Measurements from ENCODE around the gene DOP1A.

DOP1A gene

DNA sequence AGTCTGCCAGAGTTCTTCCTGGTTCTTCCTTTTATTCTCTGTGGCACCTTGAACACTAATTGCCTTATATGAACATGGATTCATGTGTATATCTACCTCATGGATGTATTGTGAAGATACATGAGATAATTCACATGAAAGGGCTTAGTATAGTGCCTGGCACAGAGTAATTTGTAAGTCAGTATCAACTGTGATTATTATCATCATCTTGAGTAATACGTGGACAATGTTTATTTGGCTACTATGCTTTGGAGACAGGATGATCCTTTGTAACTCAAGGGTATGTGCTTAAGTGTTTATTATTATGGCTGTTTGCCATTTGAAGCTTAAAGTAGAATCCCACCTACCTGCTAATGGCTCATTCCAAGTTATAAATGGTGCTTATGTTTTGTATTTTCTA, 16.0 kb downstream of the DOP1A start:
- no peak for DNase-seq

GRCh38 chr6:83086751-83087150, 19.3 kb downstream of the DOP1A start:
- no peak for DNase-seq

- no peak for DNase-seq
These were observed 25.4 kb downstream of the DOP1A start for GRCh38 chr6:83092756-83093399.

DNA sequence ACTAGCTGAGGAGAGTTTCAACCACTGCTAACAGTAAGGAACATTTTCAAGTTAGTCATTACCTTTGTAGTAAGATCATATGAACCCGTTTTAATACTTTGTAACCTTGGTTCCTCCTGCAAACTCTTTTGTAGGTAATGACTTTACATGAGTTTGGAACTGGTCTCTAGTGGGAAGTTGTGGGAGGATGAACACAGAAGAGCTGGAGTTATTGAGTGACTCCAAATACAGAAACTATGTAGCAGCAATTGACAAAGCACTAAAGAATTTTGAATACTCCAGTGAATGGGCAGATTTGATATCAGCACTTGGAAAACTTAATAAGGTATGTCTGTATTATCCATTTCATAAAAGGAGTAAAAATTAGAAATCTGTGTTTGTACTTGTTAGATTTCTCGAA, 29.3 kb downstream of the DOP1A start:
- DNase-seq: no peak

DNA sequence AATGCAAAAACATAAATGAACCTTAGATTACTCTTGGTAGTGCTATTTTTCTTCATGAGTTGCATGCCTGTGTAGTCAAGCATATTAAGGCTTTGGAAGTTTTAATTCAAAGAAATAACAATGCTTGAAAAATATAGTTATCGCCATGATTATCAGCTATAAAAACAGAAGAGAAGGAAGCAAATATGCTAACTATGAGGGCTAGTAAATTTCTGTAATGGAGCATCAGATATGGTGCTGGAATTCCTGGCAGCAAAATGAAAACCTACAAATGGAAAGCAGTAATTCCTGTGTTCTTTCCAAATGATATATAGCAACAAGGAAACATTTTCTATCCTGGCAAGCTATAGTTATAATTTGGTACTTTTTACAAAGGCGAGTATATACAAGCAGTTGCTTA, 29.7 kb downstream of the DOP1A start:
- no peak for DNase-seq

- no peak for DNase-seq
These were observed 30.2 kb downstream of the DOP1A start for GRCh38 chr6:83097675-83098074.

DNA sequence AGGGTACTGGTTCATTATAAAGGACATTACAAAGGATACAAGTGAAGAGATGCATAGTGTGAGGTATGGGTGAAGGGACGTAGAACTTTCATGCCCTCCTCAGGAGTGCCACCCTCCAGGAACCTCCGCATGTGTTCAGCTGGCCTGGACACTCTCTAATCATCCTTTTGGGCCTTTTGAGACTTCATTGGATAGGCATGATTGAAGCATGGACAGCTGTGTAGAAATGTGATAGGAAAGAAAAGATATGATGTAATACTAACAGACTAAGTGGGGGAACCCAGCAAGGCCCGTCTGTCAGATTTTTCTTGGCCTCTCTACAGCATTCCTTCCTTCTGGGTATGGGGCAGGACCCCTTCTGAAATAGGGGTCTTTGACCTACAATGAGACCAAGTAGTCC, 31.1 kb downstream of the DOP1A start:
- DNase-seq: no peak

DNA sequence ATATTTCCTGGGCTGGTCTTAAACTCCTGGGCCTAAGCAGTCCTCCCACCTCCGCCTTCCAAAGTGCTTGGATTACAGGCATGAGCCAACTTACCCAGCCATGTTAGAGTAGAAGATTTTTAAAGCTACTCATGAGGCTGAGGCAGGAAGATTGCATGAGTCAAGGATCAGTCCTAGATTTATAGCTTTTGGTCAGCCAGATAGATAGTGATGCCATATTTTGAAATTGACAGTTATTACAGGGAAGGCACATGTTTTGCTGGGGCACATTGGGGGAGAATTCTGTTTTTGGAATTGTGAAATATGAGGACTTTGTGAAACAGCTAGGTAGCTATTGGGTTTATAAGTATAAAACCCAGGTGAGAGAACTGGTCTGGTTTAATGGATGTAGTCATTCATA, 40.9 kb downstream of the DOP1A start:
- no peak for DNase-seq

GRCh38 chr6:83113258-83113657, 45.8 kb downstream of the DOP1A start:
- no peak for DNase-seq

- no peak for DNase-seq
These were observed 46.7 kb downstream of the DOP1A start for GRCh38 chr6:83114164-83114563.

DNA sequence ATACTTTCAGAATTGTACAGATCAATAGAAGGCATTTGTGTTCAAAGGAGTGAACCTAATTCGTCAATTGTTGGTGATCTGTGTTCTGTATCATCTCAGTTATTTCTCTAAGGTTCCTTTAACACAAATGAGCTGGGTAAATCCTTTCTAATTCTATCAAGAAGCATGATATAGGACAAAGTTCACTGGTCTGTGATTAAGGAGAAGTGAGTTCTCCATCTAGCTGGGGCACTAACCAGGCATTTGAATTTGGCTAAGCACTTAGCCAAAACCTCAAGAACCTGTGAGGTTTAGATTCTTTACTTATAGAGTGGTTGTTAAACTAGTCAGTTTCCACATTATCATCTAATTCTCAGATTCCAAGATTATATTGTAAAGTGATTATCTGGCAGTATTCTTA, 50.3 kb downstream of the DOP1A start:
- no peak for DNase-seq

DNA sequence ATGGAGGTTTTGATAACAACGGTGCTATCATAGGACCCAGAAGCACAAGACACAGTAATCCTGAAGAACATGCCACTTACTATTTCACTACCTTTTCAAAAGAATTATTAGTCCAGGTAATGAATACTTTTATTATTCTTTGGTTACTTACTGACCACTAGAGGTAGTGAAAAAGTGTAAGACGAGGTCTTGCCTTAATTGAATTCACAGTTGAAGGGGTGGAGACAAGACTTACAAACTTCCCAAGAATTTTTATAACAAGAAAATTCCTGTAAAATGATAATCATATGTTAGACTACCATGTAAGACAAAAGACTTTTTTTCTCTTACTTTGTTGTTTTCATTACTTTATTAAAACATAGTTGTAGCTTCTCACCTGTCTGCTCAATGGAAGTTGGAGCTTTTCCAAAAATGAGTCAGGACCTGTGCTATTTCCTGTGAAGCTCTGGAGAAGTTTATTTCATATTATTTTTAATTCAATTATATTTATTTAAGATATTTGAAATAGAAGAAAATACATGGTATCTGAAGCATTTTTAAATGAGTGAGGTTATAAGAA, 52.4 kb downstream of the DOP1A start:
- no peak for DNase-seq

DNA sequence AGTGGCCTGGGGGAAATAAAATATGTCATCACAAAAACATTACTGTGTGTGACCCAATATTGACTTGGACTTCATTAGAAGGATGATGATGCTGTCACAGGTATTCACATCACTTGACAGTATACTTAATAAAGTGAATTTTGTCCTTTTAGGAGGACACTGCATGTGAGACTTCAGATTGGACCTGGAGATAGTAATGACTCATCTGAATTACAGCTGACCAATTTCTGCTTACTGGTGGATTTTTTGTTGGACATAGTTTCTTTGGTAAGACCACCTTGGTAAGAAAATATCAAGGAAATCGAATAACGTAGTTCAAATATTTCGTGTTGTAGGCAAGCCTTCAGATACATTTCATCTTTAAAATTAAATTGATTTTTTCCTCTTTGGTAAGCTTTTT, 57.1 kb downstream of the DOP1A start:
- no peak for DNase-seq

DNA sequence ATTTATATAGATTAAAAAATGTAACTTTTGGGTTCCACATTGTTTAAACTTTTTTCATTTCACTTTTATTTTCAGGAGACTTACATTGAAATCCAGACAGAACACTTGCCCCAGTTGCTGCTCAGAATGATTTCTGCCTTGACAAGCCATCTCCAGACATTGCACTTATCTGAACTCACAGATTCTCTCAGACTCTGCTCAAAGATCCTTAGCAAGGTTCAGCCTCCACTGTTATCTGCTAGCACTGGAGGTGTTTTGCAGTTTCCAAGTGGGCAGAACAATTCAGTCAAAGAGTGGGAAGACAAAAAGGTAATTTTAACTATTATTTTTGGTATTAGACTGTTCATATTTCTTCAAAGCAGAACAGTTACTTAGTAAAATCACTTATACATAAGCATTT, 58.0 kb downstream of the DOP1A start:
- no peak for DNase-seq

DNA sequence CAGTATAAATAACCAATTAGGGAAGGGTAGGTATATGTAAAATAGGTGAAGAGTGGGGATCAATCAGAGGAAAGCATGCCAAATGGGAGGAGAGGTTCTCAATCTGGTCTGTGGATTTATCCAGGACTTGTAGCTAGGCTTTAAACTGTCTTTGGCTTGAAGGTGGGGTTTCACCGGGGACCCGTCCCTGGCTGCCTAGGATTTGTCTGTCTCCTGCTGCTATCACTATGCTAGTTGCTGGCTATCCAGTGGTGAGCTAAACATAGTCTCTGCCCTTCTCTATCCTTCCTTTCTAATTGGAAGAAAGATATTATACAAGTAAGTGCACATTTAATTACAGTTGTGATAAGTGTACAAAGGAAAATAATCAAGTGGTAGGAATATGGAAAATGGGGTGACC, 58.8 kb downstream of the DOP1A start:
- no peak for DNase-seq

DNA sequence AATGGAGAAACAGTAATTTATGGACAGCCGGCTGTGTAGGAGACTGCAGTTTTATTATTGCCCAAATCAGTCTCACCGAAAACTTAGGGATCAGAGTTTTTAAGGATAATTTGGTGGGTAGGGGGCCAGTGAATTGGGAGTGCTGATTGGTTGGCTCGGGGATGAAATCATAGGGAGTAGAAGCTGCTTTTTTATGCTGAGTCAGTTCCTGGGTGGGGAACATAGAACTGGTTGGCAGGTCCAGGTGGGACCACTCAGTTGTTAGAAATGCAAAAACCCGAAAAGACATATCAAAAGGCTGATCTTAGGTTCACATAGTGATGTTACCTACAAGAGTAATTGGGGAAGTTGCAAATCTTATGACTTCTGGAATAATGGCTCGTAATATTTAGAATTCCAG, 59.3 kb downstream of the DOP1A start:
- no peak for DNase-seq

- no peak for DNase-seq
These were observed 59.8 kb downstream of the DOP1A start for GRCh38 chr6:83127258-83127657.

DNA sequence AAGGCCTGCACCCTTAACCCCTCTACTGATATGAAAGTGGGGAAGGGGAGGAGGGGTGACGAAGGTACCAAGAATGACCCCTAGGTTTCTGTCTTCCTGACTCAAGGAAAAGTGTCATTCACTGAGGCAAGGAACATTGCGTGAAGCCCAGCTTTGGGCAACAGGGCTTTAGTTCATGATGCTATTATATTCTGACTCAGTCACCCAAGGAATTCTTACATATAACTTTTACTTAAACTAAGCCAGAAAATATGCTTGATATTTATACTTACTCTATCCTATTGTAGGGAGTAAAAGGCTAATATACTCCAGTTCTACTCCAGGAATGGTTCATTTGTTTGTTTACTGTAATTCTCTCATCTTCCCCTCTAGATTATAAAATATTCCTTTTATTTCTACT, 60.5 kb downstream of the DOP1A start:
- DNase-seq: no peak

GRCh38 chr6:83132121-83132520, 64.7 kb downstream of the DOP1A start:
- no peak for DNase-seq

DNA sequence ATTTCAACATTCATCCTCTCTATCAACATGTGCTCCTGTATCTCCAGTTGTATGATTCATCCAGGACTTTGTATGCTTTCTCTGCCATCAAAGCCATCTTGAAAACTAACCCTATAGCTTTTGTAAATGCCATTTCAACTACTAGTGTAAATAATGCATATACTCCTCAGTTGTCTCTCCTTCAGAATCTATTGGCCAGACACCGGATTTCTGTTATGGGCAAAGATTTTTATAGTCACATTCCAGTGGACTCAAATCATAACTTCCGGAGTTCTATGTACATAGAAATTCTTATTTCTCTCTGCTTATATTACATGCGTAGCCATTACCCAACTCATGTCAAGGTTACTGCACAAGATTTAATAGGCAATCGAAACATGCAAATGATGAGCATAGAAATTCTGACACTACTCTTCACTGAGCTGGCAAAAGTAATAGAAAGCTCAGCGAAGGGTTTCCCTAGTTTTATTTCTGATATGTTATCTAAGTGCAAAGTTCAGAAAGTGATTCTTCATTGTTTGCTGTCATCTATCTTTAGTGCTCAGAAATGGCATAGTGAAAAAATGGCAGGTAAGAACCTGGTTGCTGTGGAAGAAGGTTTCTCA, 70.7 kb downstream of the DOP1A start:
- no peak for DNase-seq

DNA sequence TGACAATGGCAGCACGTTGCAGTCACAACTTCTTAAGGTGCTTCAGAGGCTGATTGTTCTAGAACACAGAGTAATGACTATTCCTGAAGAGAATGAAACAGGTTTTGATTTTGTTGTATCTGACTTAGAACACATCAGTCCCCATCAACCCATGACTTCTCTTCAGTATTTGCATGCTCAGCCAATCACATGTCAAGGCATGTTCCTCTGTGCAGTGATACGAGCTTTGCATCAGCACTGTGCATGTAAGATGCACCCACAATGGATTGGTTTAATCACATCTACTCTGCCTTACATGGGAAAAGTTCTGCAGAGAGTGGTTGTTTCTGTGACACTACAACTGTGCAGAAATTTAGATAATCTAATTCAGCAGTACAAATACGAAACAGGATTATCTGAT, 71.3 kb downstream of the DOP1A start:
- DNase-seq: no peak

DNA sequence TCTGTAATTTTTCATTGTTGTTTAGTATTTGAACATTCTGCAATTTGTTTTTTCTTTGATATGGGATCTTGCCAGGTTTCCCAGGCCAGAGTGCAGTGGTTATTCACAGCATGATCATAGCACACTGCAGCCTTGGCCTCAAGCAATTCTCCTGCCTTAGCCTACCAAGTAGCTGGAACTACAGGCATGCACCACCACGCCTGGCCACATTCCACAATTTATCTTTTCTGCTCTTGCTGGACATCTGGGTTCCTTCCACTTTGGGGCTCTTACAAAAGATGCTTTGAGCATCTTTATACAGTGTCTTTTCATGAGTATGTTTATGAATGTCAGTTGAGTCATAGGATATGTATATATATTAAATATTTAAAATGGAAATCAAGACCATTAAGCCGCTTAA, 83.6 kb downstream of the DOP1A start:
- DNase-seq: no peak

DNA sequence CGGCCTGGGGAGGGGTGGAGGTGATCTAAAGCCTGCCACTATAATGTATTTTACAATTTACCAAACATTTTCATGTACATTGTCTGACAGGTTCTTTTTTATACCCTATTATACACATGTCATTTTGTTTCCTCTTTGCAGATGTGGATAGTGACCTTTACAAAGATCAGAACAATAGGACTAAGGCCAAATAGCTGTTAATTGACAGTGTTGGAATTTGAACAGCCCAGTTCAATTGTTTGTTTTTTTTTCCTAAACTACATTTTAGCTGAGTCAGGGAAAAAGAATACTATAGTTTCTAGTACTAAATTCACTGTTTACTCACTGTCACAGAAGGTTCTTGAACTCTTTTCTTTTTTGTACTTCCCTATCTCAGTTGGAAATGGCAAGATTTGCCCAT, 85.4 kb downstream of the DOP1A start:
- no peak for DNase-seq

DNA sequence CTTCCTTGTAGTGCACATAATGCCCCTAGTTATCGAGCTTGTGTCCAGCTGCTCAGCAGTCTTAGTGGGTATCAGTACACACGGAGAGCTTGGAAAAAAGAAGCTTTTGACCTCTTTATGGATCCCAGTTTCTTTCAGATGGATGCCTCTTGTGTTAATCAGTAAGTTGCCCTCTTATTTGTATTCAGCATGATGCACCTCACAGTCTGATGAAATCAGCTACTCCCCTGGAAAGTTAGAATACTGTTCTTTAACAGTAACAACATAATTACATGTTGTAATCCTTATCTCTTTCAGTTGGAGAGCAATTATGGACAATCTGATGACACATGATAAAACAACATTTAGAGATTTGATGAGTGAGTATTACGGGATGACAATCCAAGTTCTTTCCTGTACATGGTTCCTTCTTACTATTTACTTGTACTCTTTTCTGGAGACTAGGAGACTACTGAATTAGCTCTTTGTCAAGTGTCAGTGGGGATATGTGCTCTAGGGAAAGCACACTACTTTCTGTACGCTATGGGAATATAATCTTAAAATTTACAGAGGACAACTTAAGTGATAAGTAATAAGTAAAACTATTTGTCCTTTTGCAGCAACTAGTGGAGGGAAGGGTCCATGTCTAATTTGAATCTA, 86.5 kb downstream of the DOP1A start:
- no peak for DNase-seq

GRCh38 chr6:83155794-83156193, 88.3 kb downstream of the DOP1A start:
- no peak for DNase-seq

Data from right forelimb (tissue), 1 donor.